CD4-positive, alpha-beta T cell (primary cell): ENCODE measurements around the gene FLCN. TPM values are rescaled to one million over a fixed set of nuclear protein-coding genes. Genes with fewer than 3 reads are reported as not detected.
"Not testable (repeated sequence)": the region's sequence is repeated elsewhere in the genome, so short reads cannot be mapped to it uniquely, and the experiment has no call there.

Experiments
- ATAC-seq: fragments of 200-7000 bp; cut with Tn5 transposase; one replicate; pipeline ENCODE4 v1.10.0; 2022; ENCODE audit warnings: mild to moderate bottlenecking; ENCODE audit not compliant: poor library complexity
- CTCF ChIA-PET: fragments of 350-600 bp; sonication (Branson Sonifier 250); formaldehyde crosslinking; loops from one replicate; lab custom pipeline; 2021; ENCODE audit warnings: antibody characterized with exemption, inconsistent platforms; lab: Charles Lee
- POLR2A ChIA-PET: fragments of 350-600 bp; sonication (Branson Sonifier 250); formaldehyde crosslinking; loops from one replicate; lab custom pipeline; 2021; ENCODE audit warnings: antibody characterized with exemption, inconsistent platforms; lab: Charles Lee
- DNase-seq, 14 experiments: peaks; one replicate each; pipeline ENCODE4 v3.0.0-alpha.2; 2013 to 2020; ENCODE audit warnings: mixed read lengths in 2 of 14
- H3K27ac ChIP-seq, 2 donors: one replicate each; pipeline versions ENCODE4 v1.5.1 to v1.7.0; 2013; ENCODE audit warnings: low read length in 2 of 2, low read depth in 1 of 2, mild to moderate bottlenecking in 1 of 2
- H3K27me3 ChIP-seq, 2 experiments: 1 replicate in 1 of 2; 2 replicates in 1 of 2; pipeline versions ENCODE4 v1.6.1 to v1.7.0; 2013; ENCODE audit warnings: low read length in 2 of 2, control low read depth in 1 of 2, mild to moderate bottlenecking in 1 of 2, moderate library complexity in 1 of 2; ENCODE audit not compliant: insufficient read depth in 2 of 2, control insufficient read depth in 1 of 2
- H3K36me3 ChIP-seq: one replicate; pipeline ENCODE4 v1.6.1; 2013; ENCODE audit warnings: low read length, control low read depth; ENCODE audit not compliant: insufficient read depth
- H3K4me1 ChIP-seq: one replicate; pipeline ENCODE4 v1.6.1; 2013; ENCODE audit warnings: low read length, control low read depth; ENCODE audit not compliant: insufficient read depth
- H3K4me3 ChIP-seq: one replicate; pipeline ENCODE4 v1.5.1; 2013; ENCODE audit warnings: mild to moderate bottlenecking, low read length, moderate library complexity
- H3K9me3 ChIP-seq, 2 experiments: 1 replicate in 1 of 2; 2 replicates in 1 of 2; pipeline versions ENCODE4 v1.6.1 to v1.7.0; 2013; ENCODE audit warnings: low read length in 2 of 2, mild to moderate bottlenecking in 2 of 2, control low read depth in 1 of 2, moderate library complexity in 1 of 2; ENCODE audit not compliant: control insufficient read depth in 1 of 2, insufficient read depth in 1 of 2
- H3K27ac Mint-ChIP-seq: one replicate; pipeline ENCODE4 v1.8.0; 2020; ENCODE audit warnings: mixed read lengths
- H3K27me3 Mint-ChIP-seq: one replicate; pipeline ENCODE4 v1.8.0; 2021; ENCODE audit warnings: mixed read lengths
- H3K36me3 Mint-ChIP-seq: one replicate; pipeline ENCODE4 v1.8.0; 2021; ENCODE audit warnings: low read depth, mixed read lengths
- H3K4me1 Mint-ChIP-seq: one replicate; pipeline ENCODE4 v1.8.0; 2021; ENCODE audit warnings: low read depth, mixed read lengths
- H3K4me3 Mint-ChIP-seq: one replicate; pipeline ENCODE4 v1.8.0; 2020; ENCODE audit warnings: mild to moderate bottlenecking, mixed read lengths
- H3K9me3 Mint-ChIP-seq: one replicate; pipeline ENCODE4 v1.8.0; 2020; ENCODE audit warnings: mixed read lengths
- CTCF ChIP-seq: fragments of 200-600 bp; IDR thresholded peaks from one replicate; pipeline ENCODE4 v1.8.0; 2022; ENCODE audit warnings: antibody characterized with exemption, mild to moderate bottlenecking
- intact Hi-C, 2 experiments: fragments of 100-400 bp; cut with DNase I in 1 of 2; cut with micrococcal nuclease in 1 of 2; formaldehyde crosslinking; loops; one replicate each; pipeline versions ENCODE4 v1.15.1 to v1.9.0; 2023 to 2025; cut with DNase I, micrococcal nuclease
- total RNA-seq, 174 experiments: library from RNA in 2 of 174; stranded (reverse) in 2 of 174; gene quantifications; one replicate each; pipeline ENCODE4 v1.2.3 and lab custom pipeline; 2021 to 2026

The FLCN gene
- total RNA-seq, 2 experiments from 2014 or later: 12.1 to 15.9 TPM

GRCh38 chr17:17188586-17188985 is 48.4 kb downstream of the FLCN start:
- Histone ChIP-seq H3K4me1 (peaks cover 49% of the 10 kb centered on the region), H3K4me3 (no peak overlapping the region), H3K27ac (no peak overlapping the region), H3K27me3 (no peaks in the 10 kb centered on the region), H3K36me3 (peaks cover 25% of the 10 kb centered on the region), H3K9me3 (no peaks in the 10 kb centered on the region)
- peak overlapping the region; percentile 47 for H3K27ac Mint-ChIP-seq
- no peak overlapping the region for H3K4me3 Mint-ChIP-seq
- peaks cover 41% of the 10 kb centered on the region for H3K4me1 Mint-ChIP-seq
- ChIA-PET CTCF (no interaction called here), POLR2A (interaction anchor here (1.2 kb wide), 1 partner anchor 8 kb away, joined by 3 read pairs; no protein-coding TSS in a partner anchor)
- no peak for ATAC-seq
- intact Hi-C loops: no loop called here
- H3K27me3 Mint-ChIP-seq: no peaks in the 10 kb centered on the region
- DNase-seq: no peak
- TF ChIP-seq CTCF: no peak
- H3K9me3 Mint-ChIP-seq: no peaks in the 10 kb centered on the region
- H3K36me3 Mint-ChIP-seq: peaks cover 40% of the 10 kb centered on the region

- TF ChIP-seq CTCF: no peak
- H3K27me3 ChIP-seq: no peaks in the 10 kb centered on the region
- Mint-ChIP-seq H3K27ac (peak overlapping the region; percentile 99), H3K9me3 (no peaks in the 10 kb centered on the region), H3K27me3 (no peaks in the 10 kb centered on the region), H3K4me1 (peaks cover 57% of the 10 kb centered on the region), H3K4me3 (no peak overlapping the region), H3K36me3 (peaks cover 43% of the 10 kb centered on the region)
- no peak for DNase-seq
- H3K9me3 ChIP-seq: no peaks in the 10 kb centered on the region
- POLR2A ChIA-PET: interaction anchor here (1.7 kb wide), 1 partner anchor 11 kb away, joined by 8 read pairs; no protein-coding TSS in a partner anchor
- H3K36me3 ChIP-seq: peaks cover 25% of the 10 kb centered on the region
- ATAC-seq: no peak
- H3K4me1 ChIP-seq: peaks cover 63% of the 10 kb centered on the region
- intact Hi-C loops: no loop called here
- CTCF ChIA-PET: no interaction called here
- no peak overlapping the region for H3K4me3 ChIP-seq
- no peak overlapping the region for H3K27ac ChIP-seq
Measured at GRCh38 chr17:17186551-17187505, 50.1 kb downstream of the FLCN start.

- H3K36me3 ChIP-seq: peaks cover 25% of the 10 kb centered on the region
- peak overlapping the region; percentile 45 for H3K4me3 Mint-ChIP-seq
- TF ChIP-seq CTCF: no peak
- H3K9me3 Mint-ChIP-seq: no peaks in the 10 kb centered on the region
- no peaks in the 10 kb centered on the region for H3K27me3 ChIP-seq
- intact Hi-C loops: no loop called here
- H3K4me1 ChIP-seq: peaks cover 70% of the 10 kb centered on the region
- CTCF ChIA-PET: no interaction called here
- DNase-seq (peak in 2 of 14 experiments; percentile 29 to 54), ATAC-seq (no peak)
- H3K9me3 ChIP-seq: no peaks in the 10 kb centered on the region
- peaks cover 41% of the 10 kb centered on the region for H3K36me3 Mint-ChIP-seq
- H3K27ac ChIP-seq: peak overlapping the region in 1 of 2 donors; percentile 46
- POLR2A ChIA-PET: interaction anchor here (1.0 to 1.7 kb wide), 4 partner anchors 10 to 22 kb away, joined by 3 to 8 read pairs (median 3); partner anchors contain the start of gene PLD6
- peak overlapping the region; percentile 99 for H3K27ac Mint-ChIP-seq
- H3K4me1 Mint-ChIP-seq: peaks cover 65% of the 10 kb centered on the region
- H3K4me3 ChIP-seq: no peak overlapping the region
- H3K27me3 Mint-ChIP-seq: no peaks in the 10 kb centered on the region
Measured at GRCh38 chr17:17186051-17186450, 50.9 kb downstream of the FLCN start.

GRCh38 chr17:17184985-17185757 is 51.8 kb downstream of the FLCN start:
- H3K9me3 Mint-ChIP-seq, H3K9me3 ChIP-seq, H3K27me3 ChIP-seq, H3K27me3 Mint-ChIP-seq, H3K4me3 ChIP-seq, ATAC-seq, intact Hi-C loops: not testable (repeated sequence)
- H3K4me1 ChIP-seq: peaks cover 79% of the 10 kb centered on the region
- Mint-ChIP-seq H3K4me1 (peaks cover 73% of the 10 kb centered on the region), H3K36me3 (peaks cover 49% of the 10 kb centered on the region), H3K27ac (peak overlapping the region; percentile 99), H3K4me3 (peak overlapping the region; percentile 43)
- peaks cover 29% of the 10 kb centered on the region for H3K36me3 ChIP-seq
- POLR2A ChIA-PET: interaction anchor here (1.0 to 2.0 kb wide), 5 partner anchors 9 to 52 kb away, joined by 3 to 8 read pairs (median 3); partner anchors contain the start of genes FLCN and PLD6
- CTCF ChIA-PET: interaction anchor here (0.9 to 1.5 kb wide), 2 partner anchors 10 to 13 kb away, joined by 3 to 4 read pairs; no protein-coding TSS in a partner anchor
- peak overlapping the region; percentile 32 to 69 for H3K27ac ChIP-seq
- peak in 5 of 14 experiments; percentile 22 to 60 (median 38) for DNase-seq
